GM12873 (cell line): ENCODE results near the gene CLCN2.

Source experiments
- CTCF ChIP-seq: IDR thresholded peaks from 2 replicates; pipeline ENCODE4 v1.5.1; 2012; ENCODE audit warnings: low read depth, mild to moderate bottlenecking, moderate library complexity, low read length, control low read depth; ENCODE audit not compliant: insufficient read depth; ENCODE audit errors: missing control alignments

CLCN2 gene

GRCh38 chr3:184361932-184362667 is 695 bp upstream of the CLCN2 start:
- no peak for TF ChIP-seq CTCF

DNA sequence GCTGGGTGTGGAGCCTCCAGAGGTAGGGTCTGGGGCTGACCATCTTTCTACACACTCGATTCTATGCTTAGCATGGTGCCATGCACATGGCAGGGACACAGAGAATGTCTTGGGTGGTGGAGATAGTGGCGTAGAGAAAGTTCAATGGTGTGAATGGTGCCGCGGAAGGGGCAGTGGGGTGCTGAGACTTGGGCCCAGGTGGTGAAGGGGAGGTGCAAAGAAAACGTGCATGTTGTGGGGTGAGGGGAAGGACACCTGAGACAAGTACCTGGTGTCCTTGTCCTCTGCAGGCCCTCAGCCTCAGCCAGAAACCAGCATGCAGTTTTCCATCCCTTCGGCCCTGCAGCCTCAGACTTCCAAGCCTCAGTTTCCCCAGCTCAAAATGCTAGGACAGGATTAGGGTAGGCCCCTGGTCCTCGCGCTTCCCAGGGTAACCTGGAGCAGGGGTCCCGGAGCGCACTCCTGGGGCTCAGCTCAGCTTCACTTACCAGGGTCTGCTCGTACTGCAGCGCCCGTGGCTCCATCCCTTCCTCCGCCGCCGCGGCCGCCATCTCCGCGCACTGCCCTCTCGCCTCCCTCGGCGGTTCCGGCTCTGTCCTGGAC is 375 bp downstream of the CLCN2 start:
- TF ChIP-seq CTCF = no peak

DNA sequence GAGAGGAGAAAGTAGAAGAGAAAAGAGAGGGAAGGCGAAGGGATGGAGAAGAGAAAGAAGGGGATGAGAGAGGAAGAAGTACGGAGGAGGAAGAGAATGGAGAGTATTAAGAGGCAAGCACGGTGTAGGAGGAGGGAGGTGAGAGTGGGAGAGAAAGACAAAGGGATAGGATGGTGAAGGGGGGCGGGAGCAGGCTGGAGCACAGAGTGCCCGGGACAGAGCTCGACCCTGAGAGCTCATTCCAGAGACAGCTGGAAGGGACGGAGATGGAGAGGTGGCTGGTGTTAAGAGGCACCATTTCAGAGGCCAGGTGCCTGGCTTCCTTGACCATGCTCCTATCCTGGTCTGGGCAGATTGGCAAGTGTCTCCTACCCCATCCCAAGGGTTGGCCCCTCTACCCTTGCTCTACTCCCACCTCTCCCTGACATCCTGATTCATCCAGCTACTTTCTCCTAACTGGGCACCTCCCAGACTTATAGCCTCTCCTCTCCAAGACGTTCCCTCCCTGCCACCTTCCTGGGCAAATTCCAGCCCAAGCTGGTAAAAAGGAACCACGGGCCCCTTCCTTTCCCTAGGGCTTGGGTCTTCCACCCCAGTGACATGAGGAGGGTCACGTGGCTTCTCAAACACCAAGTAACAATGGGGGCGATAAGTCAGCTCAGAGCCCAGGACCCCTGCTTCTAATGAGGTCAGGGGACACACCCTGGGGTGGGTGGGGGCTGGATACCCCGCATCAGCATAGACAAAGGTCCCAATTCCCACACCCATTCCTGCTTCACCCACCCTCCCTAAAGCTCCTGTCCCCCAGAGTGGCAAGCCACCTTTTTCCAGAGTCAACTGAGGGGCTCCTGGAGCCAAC is 1.1 kb downstream of the CLCN2 start:
- TF ChIP-seq CTCF = no peak

GRCh38 chr3:184359610-184360009 is 1.8 kb downstream of the CLCN2 start:
- TF ChIP-seq CTCF = no peak

- TF ChIP-seq CTCF = no peak
Measured at GRCh38 chr3:184358921-184359350, 2.5 kb downstream of the CLCN2 start.

GRCh38 chr3:184358124-184358767 is 3.2 kb downstream of the CLCN2 start:
- no peak for TF ChIP-seq CTCF
